ENCODE data around the gene PTPA. TPM values are rescaled to one million over a fixed set of nuclear protein-coding genes. Genes with fewer than 3 reads are reported as not detected.
A peak's percentile ranks its signal among the peaks of the same experiment; 100 is the strongest.

PTPA gene
- 96.2 and 109 TPM in 2 replicates for total RNA-seq

- peak; percentile 83 for DNase-seq (ENCODE audit: low read depth, low spot score)
Measured at GRCh38 chr9:129110740-129111527, at the start of gene PTPA, which contains the start of gene CRAT. Gene PTPA (plus strand): TSS chr9:129111415. CDS start chr9:129111601, 186 bp downstream. Gene CRAT (minus strand): TSS chr9:129110793. CDS start chr9:129110509, 284 bp downstream.

GRCh38 chr9:129063061-129063460 is 48.2 kb upstream of the PTPA start:
- DNase-seq (ENCODE audit: low read depth, low spot score), result no peak

- no peak for DNase-seq (ENCODE audit: low read depth, low spot score)
Measured at GRCh38 chr9:129064499-129064908, 46.7 kb upstream of the PTPA start.

GRCh38 chr9:129068110-129068509 is 43.1 kb upstream of the PTPA start:
- no peak for DNase-seq (ENCODE audit: low read depth, low spot score)

DNA sequence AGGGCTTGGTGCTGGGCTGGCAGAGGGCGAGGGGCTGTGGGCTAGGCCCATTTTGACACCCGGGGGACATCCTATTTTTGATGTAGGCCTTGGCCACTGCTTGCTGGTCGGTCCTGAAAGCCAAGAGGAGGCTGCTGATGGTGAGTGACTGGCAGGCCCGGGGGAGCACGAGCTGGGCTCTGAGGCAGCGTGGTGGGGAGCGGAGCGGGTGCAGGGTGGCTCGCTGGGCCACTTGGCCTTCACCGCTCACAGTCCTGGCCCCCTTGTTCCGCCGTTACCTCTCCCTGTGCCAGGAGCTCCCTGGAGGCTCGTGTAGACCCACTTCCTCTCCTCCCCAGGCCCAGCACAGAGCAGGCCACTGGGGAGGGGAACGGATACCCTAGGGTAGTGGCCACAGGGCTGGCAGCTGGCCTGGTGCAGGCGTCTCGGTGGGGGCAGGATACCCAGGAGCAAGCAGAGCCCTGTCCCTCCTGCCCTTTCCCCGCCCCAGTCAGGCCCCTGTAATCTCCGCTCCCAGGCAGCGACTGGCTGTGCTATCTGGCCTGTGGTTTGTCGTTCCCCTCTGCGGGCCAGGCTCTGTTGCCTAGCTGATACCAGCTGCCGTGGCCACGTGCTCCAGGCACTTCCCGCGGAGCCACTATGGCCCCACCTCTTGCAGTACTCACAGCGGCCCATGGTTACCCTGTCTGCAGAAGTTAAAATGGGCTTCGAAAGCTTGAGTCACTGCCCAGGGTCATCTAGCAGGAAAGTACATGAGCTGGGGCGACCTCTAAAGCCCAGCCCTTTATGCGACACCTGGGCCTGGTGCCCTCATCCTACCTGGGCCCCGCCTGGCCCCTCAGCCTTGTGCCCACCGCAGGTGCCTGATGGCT is 42.0 kb upstream of the PTPA start:
- no peak for DNase-seq (ENCODE audit: low read depth, low spot score)

- no peak for DNase-seq (ENCODE audit: low read depth, low spot score)
Measured at GRCh38 chr9:129069862-129070641, 41.2 kb upstream of the PTPA start.

- no peak for DNase-seq (ENCODE audit: low read depth, low spot score)
Measured at GRCh38 chr9:129070696-129071525, 40.3 kb upstream of the PTPA start.

GRCh38 chr9:129071526-129072126 is 39.6 kb upstream of the PTPA start:
- no peak for DNase-seq (ENCODE audit: low read depth, low spot score)

DNA sequence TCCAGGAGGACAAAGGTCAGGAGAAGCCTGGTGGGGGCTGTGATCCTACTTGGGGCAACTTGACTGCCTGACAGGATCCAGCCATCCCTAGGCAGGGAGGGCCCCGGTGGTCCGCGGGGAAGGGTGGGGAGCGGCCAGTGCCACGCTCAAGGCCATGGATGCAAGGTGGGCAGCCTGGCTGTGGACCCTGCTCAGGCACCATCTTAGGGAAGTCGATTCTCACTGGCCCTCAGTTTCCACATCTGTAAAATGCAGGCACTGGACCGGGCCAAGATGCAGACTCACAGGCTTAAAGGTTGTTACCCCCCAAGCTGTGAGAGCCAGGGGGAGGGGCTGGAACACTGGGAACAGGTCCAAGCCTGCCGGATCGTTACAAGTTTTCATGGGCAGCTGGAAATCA is 39.0 kb upstream of the PTPA start:
- no peak for DNase-seq (ENCODE audit: low read depth, low spot score)

GRCh38 chr9:129073404-129073803 is 37.8 kb upstream of the PTPA start:
- no peak for DNase-seq (ENCODE audit: low read depth, low spot score)

GRCh38 chr9:129074106-129074505 is 37.1 kb upstream of the PTPA start:
- no peak for DNase-seq (ENCODE audit: low read depth, low spot score)

GRCh38 chr9:129075996-129076639 is 35.1 kb upstream of the PTPA start:
- DNase-seq (ENCODE audit: low read depth, low spot score), result no peak

- DNase-seq (ENCODE audit: low read depth, low spot score), result no peak
Measured at GRCh38 chr9:129076640-129077037, 34.6 kb upstream of the PTPA start.

DNA sequence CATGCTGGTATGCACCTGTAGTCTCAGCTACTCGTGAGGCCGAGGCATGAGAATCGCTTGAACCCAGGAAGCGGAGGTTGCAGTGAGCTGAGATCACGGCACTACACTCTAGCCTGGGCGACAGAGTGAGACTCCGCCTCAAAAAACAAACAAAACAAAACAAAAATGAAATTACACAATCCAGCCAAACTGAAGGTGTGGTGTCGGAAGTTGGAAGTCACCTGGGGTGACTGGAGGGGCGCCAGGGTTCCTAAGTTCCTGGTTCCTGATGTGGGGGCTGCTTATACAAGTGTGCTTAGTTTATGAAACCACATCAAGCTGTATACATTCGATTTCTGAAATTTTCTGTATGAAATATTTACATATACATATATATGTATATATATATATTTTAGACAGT is 34.0 kb upstream of the PTPA start:
- no peak for DNase-seq (ENCODE audit: low read depth, low spot score)

GRCh38 chr9:129078691-129079503 is 32.3 kb upstream of the PTPA start:
- DNase-seq (ENCODE audit: low read depth, low spot score), result no peak

- no peak for DNase-seq (ENCODE audit: low read depth, low spot score)
Measured at GRCh38 chr9:129079829-129080228, 31.4 kb upstream of the PTPA start.

DNA sequence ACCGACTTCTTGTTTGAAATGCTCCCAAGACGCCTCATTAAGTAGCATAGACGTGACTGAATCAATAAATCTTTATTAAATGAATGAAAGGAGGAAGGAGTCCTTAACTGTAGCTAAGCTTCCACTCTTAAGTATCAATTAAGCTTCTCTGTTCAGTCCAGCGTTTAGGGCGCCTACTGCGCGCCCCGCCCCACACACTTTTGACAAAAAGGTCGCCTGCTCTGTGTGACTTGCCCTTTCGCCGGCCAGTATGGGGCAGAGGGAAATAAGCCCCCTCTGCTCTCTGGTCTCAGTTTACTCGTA is 31.0 kb upstream of the PTPA start:
- no peak for DNase-seq (ENCODE audit: low read depth, low spot score)

GRCh38 chr9:129080601-129081387 is 30.4 kb upstream of the PTPA start, which contains the start of gene DOLPP1:
Gene DOLPP1 (plus strand): TSS chr9:129081111. CDS start chr9:129081132, 21 bp downstream.
- peak; percentile 99 for DNase-seq (ENCODE audit: low read depth, low spot score)
